Tongue (tissue), 2 donors: ENCODE data around the gene ADRA2C. TPM values are rescaled to one million over a fixed set of nuclear protein-coding genes. Genes with fewer than 3 reads are reported as not detected.

Experiments used
- DNase-seq: peaks from one replicate; pipeline ENCODE4 v3.0.0-alpha.2; 2015
- total RNA-seq: library from RNA; depleted of rRNA; stranded (reverse); fragments of >200 nt; gene quantifications from one replicate; pipeline ENCODE4 v1.2.3, GENCODE V29; 2014

ADRA2C gene
- total RNA-seq, 1 donor from 2014 or later: 0.92 TPM

GRCh38 chr4:3760841-3761240, 5.3 kb upstream of the ADRA2C start:
- DNase-seq: no peak

- no peak for DNase-seq
Measured at GRCh38 chr4:3762264-3762663, 3.9 kb upstream of the ADRA2C start.

GRCh38 chr4:3762753-3763549, 3.2 kb upstream of the ADRA2C start:
- DNase-seq: peak; percentile 66

GRCh38 chr4:3765271-3766035, 732 bp upstream of the ADRA2C start:
- peak; percentile 76 for DNase-seq

- peak; percentile 62 for DNase-seq
Measured at GRCh38 chr4:3766785-3767569, 792 bp downstream of the ADRA2C start.

- peak; percentile 40 for DNase-seq
Measured at GRCh38 chr4:3767570-3768288, 1.5 kb downstream of the ADRA2C start.

GRCh38 chr4:3768842-3769641, 2.9 kb downstream of the ADRA2C start:
- DNase-seq: no peak

- peak; percentile 36 for DNase-seq
Measured at GRCh38 chr4:3769642-3770184, 3.5 kb downstream of the ADRA2C start.

- no peak for DNase-seq
Measured at GRCh38 chr4:3770323-3771163, 4.4 kb downstream of the ADRA2C start.

- DNase-seq: no peak
Measured at GRCh38 chr4:3771164-3771809, 5.1 kb downstream of the ADRA2C start.

GRCh38 chr4:3771939-3772495, 5.8 kb downstream of the ADRA2C start:
- peak; percentile 54 for DNase-seq

- no peak for DNase-seq
Measured at GRCh38 chr4:3772632-3773031, 6.4 kb downstream of the ADRA2C start.

GRCh38 chr4:3773552-3774001, 7.4 kb downstream of the ADRA2C start:
- peak; percentile 72 for DNase-seq

GRCh38 chr4:3774253-3774883, 8.2 kb downstream of the ADRA2C start:
- no peak for DNase-seq

GRCh38 chr4:3775005-3775404, 8.8 kb downstream of the ADRA2C start:
- DNase-seq: no peak

- DNase-seq: no peak
Measured at GRCh38 chr4:3775576-3775975, 9.4 kb downstream of the ADRA2C start.

- no peak for DNase-seq
Measured at GRCh38 chr4:3776166-3777032, 10.2 kb downstream of the ADRA2C start.

- DNase-seq: no peak
Measured at GRCh38 chr4:3777033-3777390, 10.8 kb downstream of the ADRA2C start.
